Measurements from ENCODE around the gene ELAPOR1. TPM values are rescaled to one million over a fixed set of nuclear protein-coding genes. Genes with fewer than 3 reads are reported as not detected.

The ELAPOR1 gene
- total RNA-seq, 1 donor from 2014 or later: 0.83 TPM

- Mint-ChIP-seq H3K27me3 (ENCODE audit: unreplicated experiment) (no peaks in the 10 kb centered on the region), H3K4me3 (ENCODE audit: unreplicated experiment) (no peak overlapping the region), H3K27ac (ENCODE audit: unreplicated experiment) (no peak overlapping the region), H3K36me3 (ENCODE audit: unreplicated experiment) (no peaks in the 10 kb centered on the region), H3K4me1 (ENCODE audit: unreplicated experiment) (no peaks in the 10 kb centered on the region), H3K9me3 (ENCODE audit: unreplicated experiment) (no peaks in the 10 kb centered on the region)
- TF ChIP-seq, protein P1, sequence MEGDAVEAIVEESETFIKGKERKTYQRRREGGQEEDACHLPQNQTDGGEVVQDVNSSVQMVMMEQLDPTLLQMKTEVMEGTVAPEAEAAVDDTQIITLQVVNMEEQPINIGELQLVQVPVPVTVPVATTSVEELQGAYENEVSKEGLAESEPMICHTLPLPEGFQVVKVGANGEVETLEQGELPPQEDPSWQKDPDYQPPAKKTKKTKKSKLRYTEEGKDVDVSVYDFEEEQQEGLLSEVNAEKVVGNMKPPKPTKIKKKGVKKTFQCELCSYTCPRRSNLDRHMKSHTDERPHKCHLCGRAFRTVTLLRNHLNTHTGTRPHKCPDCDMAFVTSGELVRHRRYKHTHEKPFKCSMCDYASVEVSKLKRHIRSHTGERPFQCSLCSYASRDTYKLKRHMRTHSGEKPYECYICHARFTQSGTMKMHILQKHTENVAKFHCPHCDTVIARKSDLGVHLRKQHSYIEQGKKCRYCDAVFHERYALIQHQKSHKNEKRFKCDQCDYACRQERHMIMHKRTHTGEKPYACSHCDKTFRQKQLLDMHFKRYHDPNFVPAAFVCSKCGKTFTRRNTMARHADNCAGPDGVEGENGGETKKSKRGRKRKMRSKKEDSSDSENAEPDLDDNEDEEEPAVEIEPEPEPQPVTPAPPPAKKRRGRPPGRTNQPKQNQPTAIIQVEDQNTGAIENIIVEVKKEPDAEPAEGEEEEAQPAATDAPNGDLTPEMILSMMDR (IDR thresholded peaks at IDR 0.05): no peak
- no peak for DNase-seq (ENCODE audit: extremely low spot score, unreplicated experiment)
Observed at GRCh38 chr1:109133002-109133706, 19.2 kb downstream of the ELAPOR1 start.

- Mint-ChIP-seq H3K36me3 (ENCODE audit: unreplicated experiment) (no peaks in the 10 kb centered on the region), H3K9me3 (ENCODE audit: unreplicated experiment) (no peaks in the 10 kb centered on the region), H3K4me1 (ENCODE audit: unreplicated experiment) (no peaks in the 10 kb centered on the region), H3K27ac (ENCODE audit: unreplicated experiment) (no peak overlapping the region), H3K4me3 (ENCODE audit: unreplicated experiment) (no peak overlapping the region), H3K27me3 (ENCODE audit: unreplicated experiment) (no peaks in the 10 kb centered on the region)
- no peak for DNase-seq (ENCODE audit: extremely low spot score, unreplicated experiment)
- TF ChIP-seq, protein P1 (IDR thresholded peaks at IDR 0.05): no peak
Observed at GRCh38 chr1:109133815-109134214, 19.9 kb downstream of the ELAPOR1 start.

DNA sequence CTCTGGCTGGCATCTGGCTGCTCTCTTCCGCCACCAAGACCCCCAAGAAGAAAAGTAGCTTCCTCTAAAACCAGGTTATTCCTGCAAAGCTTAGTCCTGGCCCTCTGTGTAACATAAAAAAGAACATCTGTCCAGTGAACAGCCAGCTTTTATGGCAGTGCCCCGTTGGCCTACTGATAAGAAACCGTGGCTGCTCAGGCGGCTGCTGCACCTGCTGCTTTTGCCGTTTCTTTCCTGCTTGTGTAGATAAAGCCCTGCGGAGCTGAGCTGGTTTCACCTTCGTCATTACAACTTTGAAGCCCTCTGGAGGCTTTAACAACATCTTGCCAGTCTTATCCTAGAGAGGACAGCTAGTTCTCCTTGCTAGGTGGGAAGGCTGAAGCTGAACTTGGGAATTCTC is 20.5 kb downstream of the ELAPOR1 start:
- Mint-ChIP-seq H3K27ac (ENCODE audit: unreplicated experiment) (no peak overlapping the region), H3K27me3 (ENCODE audit: unreplicated experiment) (no peaks in the 10 kb centered on the region), H3K4me1 (ENCODE audit: unreplicated experiment) (no peaks in the 10 kb centered on the region), H3K4me3 (ENCODE audit: unreplicated experiment) (no peak overlapping the region), H3K36me3 (ENCODE audit: unreplicated experiment) (no peaks in the 10 kb centered on the region), H3K9me3 (ENCODE audit: unreplicated experiment) (no peaks in the 10 kb centered on the region)
- DNase-seq (ENCODE audit: extremely low spot score, unreplicated experiment): no peak
- TF ChIP-seq, protein P1 (IDR thresholded peaks at IDR 0.05): no peak

GRCh38 chr1:109135940-109136339 is 22.0 kb downstream of the ELAPOR1 start:
- TF ChIP-seq, protein P1 (IDR thresholded peaks at IDR 0.05): no peak
- Mint-ChIP-seq H3K27me3 (ENCODE audit: unreplicated experiment) (no peaks in the 10 kb centered on the region), H3K36me3 (ENCODE audit: unreplicated experiment) (no peaks in the 10 kb centered on the region), H3K4me3 (ENCODE audit: unreplicated experiment) (no peak overlapping the region), H3K9me3 (ENCODE audit: unreplicated experiment) (no peaks in the 10 kb centered on the region), H3K4me1 (ENCODE audit: unreplicated experiment) (no peaks in the 10 kb centered on the region), H3K27ac (ENCODE audit: unreplicated experiment) (no peak overlapping the region)
- DNase-seq (ENCODE audit: extremely low spot score, unreplicated experiment): no peak

DNA sequence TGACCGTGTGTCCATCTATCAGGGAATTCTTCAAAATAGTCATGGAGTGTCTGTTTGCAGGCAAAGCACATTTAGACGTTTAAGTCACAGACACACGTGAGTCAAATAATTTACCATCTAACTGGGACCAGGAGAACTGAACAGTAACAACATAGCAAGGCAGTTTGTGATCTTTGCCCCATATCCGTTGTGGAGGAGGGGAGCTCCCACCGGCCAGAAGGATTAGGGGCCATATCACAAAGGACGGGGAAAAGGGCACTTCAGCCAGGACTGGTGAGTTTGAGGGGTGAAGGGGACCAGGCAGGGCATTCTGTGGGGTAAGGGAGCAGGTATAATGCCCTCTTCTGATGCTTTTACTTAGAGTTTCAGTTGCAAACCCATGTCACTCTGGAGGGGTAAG is 22.9 kb downstream of the ELAPOR1 start:
- H3K27ac Mint-ChIP-seq (ENCODE audit: unreplicated experiment): no peak overlapping the region

More for the DNA sequence above, 22.9 kb downstream of the ELAPOR1 start:
- Mint-ChIP-seq H3K27me3 (ENCODE audit: unreplicated experiment) (no peaks in the 10 kb centered on the region), H3K9me3 (ENCODE audit: unreplicated experiment) (no peaks in the 10 kb centered on the region), H3K4me1 (ENCODE audit: unreplicated experiment) (no peaks in the 10 kb centered on the region), H3K4me3 (ENCODE audit: unreplicated experiment) (no peak overlapping the region), H3K36me3 (ENCODE audit: unreplicated experiment) (no peaks in the 10 kb centered on the region)
- TF ChIP-seq, protein P1 (IDR thresholded peaks at IDR 0.05): no peak
- DNase-seq (ENCODE audit: extremely low spot score, unreplicated experiment): no peak
